ENCODE measurements around the gene EID2.

EID2 gene

DNA sequence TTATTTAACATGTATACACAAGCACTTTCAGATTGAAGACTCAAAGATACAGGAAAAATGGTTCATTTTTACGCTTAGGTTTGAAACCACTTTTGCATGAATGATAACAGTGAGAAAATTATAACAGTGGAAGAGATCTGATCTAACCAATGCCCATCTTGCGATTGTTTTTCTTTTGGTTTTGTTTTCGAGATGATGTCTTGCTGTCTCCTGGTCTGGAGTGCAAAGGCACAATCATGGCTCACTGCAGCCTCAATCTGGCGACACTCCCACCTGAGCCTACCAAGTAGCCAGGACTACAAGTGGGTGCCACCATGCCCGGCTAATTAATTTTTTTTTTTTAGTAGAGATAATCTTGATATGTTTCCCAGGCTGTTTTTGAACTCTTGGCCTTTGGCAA is 10.2 kb upstream of the EID2 start:
- Histone ChIP-seq H3K79me2 (ENCODE audit: control insufficient read depth, low read length) (no peaks in the 10 kb centered on the region), H3K4me3 (ENCODE audit: low read length) (no peak overlapping the region), H3K4me1 (ENCODE audit: control insufficient read depth, low read length) (peaks cover 15% of the 10 kb centered on the region), H4K20me1 (ENCODE audit: control insufficient read depth, insufficient read depth, low read depth, low read length) (no peaks in the 10 kb centered on the region), H3K9me2 (replicated peaks; ENCODE audit: control insufficient read depth, low read length) (no peaks in the 10 kb centered on the region), H3K9me3 (ENCODE audit: control insufficient read depth, insufficient read depth, low read length) (no peaks in the 10 kb centered on the region), H3K4me2 (ENCODE audit: low read length) (no peak overlapping the region), H3F3A (ENCODE audit: control insufficient read depth, insufficient read depth) (no peaks in the 10 kb centered on the region), H3K36me3 (ENCODE audit: control insufficient read depth, low read length) (no peaks in the 10 kb centered on the region), H3K27me3 (ENCODE audit: control insufficient read depth, low read length) (peaks cover 31% of the 10 kb centered on the region), H3K27ac (ENCODE audit: low read depth, low read length) (no peak overlapping the region)
- no peak for TF ChIP-seq EZH2phosphoT487 (IDR thresholded peaks at IDR 0.05; ENCODE audit: borderline replicate concordance, low read length)
- TF ChIP-seq, protein P1, sequence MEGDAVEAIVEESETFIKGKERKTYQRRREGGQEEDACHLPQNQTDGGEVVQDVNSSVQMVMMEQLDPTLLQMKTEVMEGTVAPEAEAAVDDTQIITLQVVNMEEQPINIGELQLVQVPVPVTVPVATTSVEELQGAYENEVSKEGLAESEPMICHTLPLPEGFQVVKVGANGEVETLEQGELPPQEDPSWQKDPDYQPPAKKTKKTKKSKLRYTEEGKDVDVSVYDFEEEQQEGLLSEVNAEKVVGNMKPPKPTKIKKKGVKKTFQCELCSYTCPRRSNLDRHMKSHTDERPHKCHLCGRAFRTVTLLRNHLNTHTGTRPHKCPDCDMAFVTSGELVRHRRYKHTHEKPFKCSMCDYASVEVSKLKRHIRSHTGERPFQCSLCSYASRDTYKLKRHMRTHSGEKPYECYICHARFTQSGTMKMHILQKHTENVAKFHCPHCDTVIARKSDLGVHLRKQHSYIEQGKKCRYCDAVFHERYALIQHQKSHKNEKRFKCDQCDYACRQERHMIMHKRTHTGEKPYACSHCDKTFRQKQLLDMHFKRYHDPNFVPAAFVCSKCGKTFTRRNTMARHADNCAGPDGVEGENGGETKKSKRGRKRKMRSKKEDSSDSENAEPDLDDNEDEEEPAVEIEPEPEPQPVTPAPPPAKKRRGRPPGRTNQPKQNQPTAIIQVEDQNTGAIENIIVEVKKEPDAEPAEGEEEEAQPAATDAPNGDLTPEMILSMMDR (IDR thresholded peaks at IDR 0.05; ENCODE audit: low read depth, low read length, poor library complexity, severe bottlenecking) = no peak

DNA sequence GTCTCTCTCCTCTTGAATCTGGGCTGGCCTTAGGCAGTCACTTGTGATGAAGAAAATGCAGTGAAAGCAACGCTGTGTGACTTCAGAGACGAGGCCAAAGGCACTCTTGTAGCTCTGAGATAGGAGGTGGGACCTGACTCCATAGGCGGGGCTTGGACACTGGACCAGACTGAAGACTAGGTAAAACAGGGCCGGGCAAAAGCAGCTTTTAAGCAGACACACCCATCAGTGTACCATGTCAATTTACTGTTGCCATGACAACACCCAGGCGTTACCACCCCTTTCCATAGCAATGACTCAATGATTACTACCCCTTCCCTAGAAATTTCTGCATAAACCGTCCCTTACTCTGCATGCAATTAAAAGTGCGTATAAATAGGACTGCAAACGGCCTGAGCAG is 6.6 kb upstream of the EID2 start:
- Histone ChIP-seq H3K4me1 (ENCODE audit: control insufficient read depth, low read length) (peaks cover 12% of the 10 kb centered on the region), H3K9me3 (ENCODE audit: control insufficient read depth, insufficient read depth, low read length) (no peaks in the 10 kb centered on the region), H3K79me2 (ENCODE audit: control insufficient read depth, low read length) (no peaks in the 10 kb centered on the region), H3K27me3 (ENCODE audit: control insufficient read depth, low read length) (peaks cover 33% of the 10 kb centered on the region), H3F3A (ENCODE audit: control insufficient read depth, insufficient read depth) (no peaks in the 10 kb centered on the region), H3K27ac (ENCODE audit: low read depth, low read length) (no peak overlapping the region), H4K20me1 (ENCODE audit: control insufficient read depth, insufficient read depth, low read depth, low read length) (no peaks in the 10 kb centered on the region), H3K4me2 (ENCODE audit: low read length) (no peak overlapping the region), H3K9me2 (replicated peaks; ENCODE audit: control insufficient read depth, low read length) (no peaks in the 10 kb centered on the region), H3K36me3 (ENCODE audit: control insufficient read depth, low read length) (no peaks in the 10 kb centered on the region), H3K4me3 (ENCODE audit: low read length) (no peak overlapping the region)
- TF ChIP-seq, protein P1 (IDR thresholded peaks at IDR 0.05; ENCODE audit: low read depth, low read length, poor library complexity, severe bottlenecking) = no peak
- no peak for TF ChIP-seq EZH2phosphoT487 (IDR thresholded peaks at IDR 0.05; ENCODE audit: borderline replicate concordance, low read length)

DNA sequence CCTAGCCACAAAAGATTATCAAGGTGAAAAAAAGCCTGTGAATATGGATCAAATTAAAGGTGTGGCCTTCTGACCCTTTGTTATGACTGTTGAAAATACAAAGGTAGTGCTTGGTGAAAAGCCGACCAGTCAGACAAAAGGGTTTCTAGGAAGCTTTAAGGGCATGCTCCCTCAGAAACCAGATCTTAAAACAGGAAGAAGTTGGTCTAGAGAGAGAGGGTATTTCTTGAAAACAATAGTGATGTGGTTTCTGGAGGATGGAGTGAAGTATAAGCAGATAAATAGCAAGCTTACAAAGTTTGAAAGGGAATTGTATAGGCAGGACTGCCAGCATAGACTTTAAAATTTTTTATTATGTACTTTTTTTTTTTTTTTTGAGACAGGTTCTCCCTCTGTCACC is 5.0 kb upstream of the EID2 start:
- Histone ChIP-seq H3K36me3 (ENCODE audit: control insufficient read depth, low read length) (no peaks in the 10 kb centered on the region), H3K27me3 (ENCODE audit: control insufficient read depth, low read length) (peaks cover 36% of the 10 kb centered on the region), H3K4me1 (ENCODE audit: control insufficient read depth, low read length) (peaks cover 16% of the 10 kb centered on the region), H3K9me3 (ENCODE audit: control insufficient read depth, insufficient read depth, low read length) (no peaks in the 10 kb centered on the region), H3F3A (ENCODE audit: control insufficient read depth, insufficient read depth) (no peaks in the 10 kb centered on the region), H3K4me3 (ENCODE audit: low read length) (no peak overlapping the region), H3K27ac (ENCODE audit: low read depth, low read length) (no peak overlapping the region), H4K20me1 (ENCODE audit: control insufficient read depth, insufficient read depth, low read depth, low read length) (no peaks in the 10 kb centered on the region), H3K79me2 (ENCODE audit: control insufficient read depth, low read length) (no peaks in the 10 kb centered on the region), H3K4me2 (ENCODE audit: low read length) (no peak overlapping the region), H3K9me2 (replicated peaks; ENCODE audit: control insufficient read depth, low read length) (no peaks in the 10 kb centered on the region)
- no peak for TF ChIP-seq EZH2phosphoT487 (IDR thresholded peaks at IDR 0.05; ENCODE audit: borderline replicate concordance, low read length)
- TF ChIP-seq, protein P1 (IDR thresholded peaks at IDR 0.05; ENCODE audit: low read depth, low read length, poor library complexity, severe bottlenecking) = no peak
